Chondrocyte (in vitro differentiated cells): ENCODE data around the gene PPP1R14C. TPM values are rescaled to one million over a fixed set of nuclear protein-coding genes. Genes with fewer than 3 reads are reported as not detected.
A peak's percentile ranks its signal among the peaks of the same experiment; 100 is the strongest.

Experiments
- DNase-seq: peaks from one replicate; pipeline ENCODE4 v3.0.0; 2021; ENCODE audit warnings: mixed read lengths, low spot score
- H3K27ac Mint-ChIP-seq: one replicate; pipeline ENCODE4 v1.8.0; 2021; ENCODE audit warnings: mild to moderate bottlenecking, moderate library complexity, mixed read lengths; ENCODE audit not compliant: unreplicated experiment
- H3K27me3 Mint-ChIP-seq: 2 replicates; pipeline ENCODE4 v1.8.0; 2021; ENCODE audit warnings: low read depth, mixed read lengths
- H3K36me3 Mint-ChIP-seq: 2 replicates; pipeline ENCODE4 v1.8.0; 2021; ENCODE audit warnings: low read depth, mixed read lengths
- H3K4me1 Mint-ChIP-seq: 2 replicates; pipeline ENCODE4 v1.8.0; 2021; ENCODE audit warnings: low read depth, mild to moderate bottlenecking, mixed read lengths
- H3K4me3 Mint-ChIP-seq: one replicate; pipeline ENCODE4 v1.8.0; 2021; ENCODE audit warnings: mild to moderate bottlenecking, moderate library complexity, mixed read lengths; ENCODE audit not compliant: unreplicated experiment
- H3K9me3 Mint-ChIP-seq: 2 replicates; pipeline ENCODE4 v1.8.0; 2021; ENCODE audit warnings: low read depth, mixed read lengths
- CTCF ChIP-seq: fragments of 200-600 bp; sonication (generic); IDR thresholded peaks from 2 replicates; pipeline ENCODE4 v1.5.0; 2021; ENCODE audit warnings: antibody characterized with exemption, mild to moderate bottlenecking, moderate library complexity
- total RNA-seq: library from RNA; stranded (reverse); gene quantifications from 3 replicates; pipeline ENCODE4 v1.2.1, GENCODE V29; 2021

Gene PPP1R14C
- total RNA-seq, 1 donor from 2014 or later: 3.4 TPM

GRCh38 chr6:150297327-150298029 lies 154.6 kb downstream of the PPP1R14C start:
- peak overlapping the region; percentile 97 for H3K27ac Mint-ChIP-seq
- TF ChIP-seq CTCF: no peak

GRCh38 chr6:150298030-150298380 lies 155.2 kb downstream of the PPP1R14C start:
- Mint-ChIP-seq H3K4me1 (peaks cover 45% of the 10 kb centered on the region), H3K27me3 (no peaks in the 10 kb centered on the region), H3K36me3 (peaks cover 3% of the 10 kb centered on the region), H3K9me3 (peaks cover 6% of the 10 kb centered on the region), H3K27ac (peak overlapping the region; percentile 97), H3K4me3 (no peak overlapping the region)
- no peak for TF ChIP-seq CTCF
- DNase-seq: no peak

More at GRCh38 chr6:150297327-150298029, 154.6 kb downstream of the PPP1R14C start:
- Mint-ChIP-seq H3K9me3 (peaks cover 6% of the 10 kb centered on the region), H3K4me3 (no peak overlapping the region), H3K36me3 (peaks cover 3% of the 10 kb centered on the region), H3K27me3 (no peaks in the 10 kb centered on the region), H3K4me1 (peaks cover 42% of the 10 kb centered on the region)
- DNase-seq: no peak

- no peak for DNase-seq
- H3K36me3 Mint-ChIP-seq: peaks cover 3% of the 10 kb centered on the region
- H3K4me3 Mint-ChIP-seq: no peak overlapping the region
- no peaks in the 10 kb centered on the region for H3K27me3 Mint-ChIP-seq
- no peak overlapping the region for H3K27ac Mint-ChIP-seq
- peaks cover 6% of the 10 kb centered on the region for H3K9me3 Mint-ChIP-seq
- peaks cover 40% of the 10 kb centered on the region for H3K4me1 Mint-ChIP-seq
- no peak for TF ChIP-seq CTCF
Measured at GRCh38 chr6:150298676-150299075, 155.8 kb downstream of the PPP1R14C start.

Other genes starting within 250 kb of the PPP1R14C start
- not detected in 3 replicates for gene RAET1E, start 244.9 kb upstream of the PPP1R14C start, total RNA-seq
- gene RAET1G, start 219.9 kb upstream of the PPP1R14C start, total RNA-seq: 0.51 to 0.60 TPM (median 0.54 TPM) in 3 replicates
- 7.7 to 15.1 TPM (median 13.9 TPM) in 3 replicates for gene ULBP2, start 201.0 kb upstream of the PPP1R14C start, total RNA-seq
- gene ULBP1, start 179.1 kb upstream of the PPP1R14C start, total RNA-seq: 2.8 to 29.8 TPM (median 29.8 TPM) in 3 replicates
- not detected in 3 replicates for gene RAET1L, start 117.5 kb upstream of the PPP1R14C start, total RNA-seq
- 5.0 to 6.1 TPM (median 5.1 TPM) in 3 replicates for gene ULBP3, start 73.9 kb upstream of the PPP1R14C start, total RNA-seq
- gene IYD, start 226.0 kb downstream of the PPP1R14C start, total RNA-seq: not detected in 3 replicates